T47D (cell line): ENCODE data around the gene TFPI2.

Source experiments
- DNase-seq, 2 experiments: peaks; one replicate each; pipeline versions ENCODE4 v3.0.0 to v3.0.0-alpha.2; 2011 to 2012; ENCODE audit warnings: low read depth in 1 of 2, low spot score in 1 of 2
- JUND ChIP-seq: IDR thresholded peaks from 2 replicates; pipeline ENCODE4 v1.6.1; 2012; ENCODE audit warnings: low read depth
- in situ Hi-C: cut with HindIII; loops from 2 replicates; pipeline ENCODE4 v1.10.0; 2016; ENCODE audit warnings: low sequenced_read_pairs, low pct_unique_long_range_greater_than_20kb

Gene TFPI2

DNA sequence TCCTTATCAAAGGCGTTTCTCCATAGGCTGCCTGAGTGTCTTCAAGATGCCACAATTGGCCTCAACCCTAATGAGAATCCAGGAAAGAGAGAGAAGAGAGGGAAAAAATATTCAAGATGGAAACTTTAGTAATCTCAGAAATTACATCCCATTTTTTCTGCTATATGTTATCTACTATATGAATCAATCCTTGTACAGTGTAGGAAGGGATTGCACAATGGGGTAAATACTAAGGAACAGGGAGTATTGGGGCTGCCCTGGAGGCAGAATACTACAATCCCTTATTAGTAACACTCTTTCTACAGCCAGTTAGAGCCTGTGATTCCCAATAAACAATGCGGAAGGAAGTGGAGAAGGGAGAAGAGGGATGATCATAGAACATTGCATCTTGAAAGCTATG lies 27.9 kb downstream of the TFPI2 start:
- no peak for TF ChIP-seq JUND
- in situ Hi-C loops: no loop called here
- DNase-seq: peak in 1 of 2 experiments; percentile 54

DNA sequence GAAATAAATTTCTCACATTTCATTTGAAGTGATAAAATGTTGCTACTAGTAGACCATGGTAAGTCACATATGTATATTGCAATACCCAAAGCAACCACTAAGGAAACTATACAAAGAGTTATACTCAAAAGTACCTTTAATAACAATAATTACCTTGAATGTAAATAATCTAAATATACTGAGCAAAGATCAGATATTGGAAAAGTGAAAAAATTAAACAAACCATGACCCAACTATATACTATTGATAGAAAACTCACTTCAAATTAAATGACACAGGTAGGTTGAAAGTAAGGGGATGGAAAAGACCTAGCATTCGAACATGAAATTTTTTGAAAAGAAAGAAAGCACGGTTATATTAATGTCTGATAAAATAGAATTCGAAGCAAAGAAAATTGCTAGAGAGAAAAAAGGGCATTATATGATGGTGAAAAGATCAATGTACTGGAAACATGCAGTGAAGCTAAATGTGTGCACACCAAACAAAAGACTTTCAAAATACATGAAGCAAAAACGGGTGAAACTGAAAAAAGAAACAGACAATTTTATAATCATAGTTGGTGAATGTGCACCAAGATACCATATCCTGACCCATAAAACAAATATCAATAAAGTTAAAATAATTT lies 29.1 kb downstream of the TFPI2 start:
- TF ChIP-seq JUND: no peak
- no peak for DNase-seq
- in situ Hi-C loops: no loop called here

DNA sequence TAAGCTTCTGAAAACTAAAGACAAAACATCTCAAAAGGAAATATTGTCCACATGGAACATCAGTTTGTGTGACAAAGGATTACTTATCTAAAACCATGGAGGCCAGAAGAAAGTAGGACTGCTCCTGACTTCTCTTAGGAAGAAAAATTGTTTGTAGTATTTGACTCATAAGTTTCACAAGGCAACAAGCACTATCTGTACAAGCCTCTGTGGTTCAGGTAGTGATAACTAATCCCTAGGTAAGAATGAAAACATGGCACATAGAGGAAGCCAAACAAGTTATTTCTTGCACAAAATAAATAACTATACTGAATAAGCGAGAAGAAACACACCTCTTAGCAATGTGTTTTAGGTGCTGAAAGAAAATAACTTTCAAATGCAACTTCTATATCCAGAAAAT lies 30.3 kb downstream of the TFPI2 start:
- no peak for DNase-seq
- TF ChIP-seq JUND: no peak
- in situ Hi-C loops: no loop called here

DNA sequence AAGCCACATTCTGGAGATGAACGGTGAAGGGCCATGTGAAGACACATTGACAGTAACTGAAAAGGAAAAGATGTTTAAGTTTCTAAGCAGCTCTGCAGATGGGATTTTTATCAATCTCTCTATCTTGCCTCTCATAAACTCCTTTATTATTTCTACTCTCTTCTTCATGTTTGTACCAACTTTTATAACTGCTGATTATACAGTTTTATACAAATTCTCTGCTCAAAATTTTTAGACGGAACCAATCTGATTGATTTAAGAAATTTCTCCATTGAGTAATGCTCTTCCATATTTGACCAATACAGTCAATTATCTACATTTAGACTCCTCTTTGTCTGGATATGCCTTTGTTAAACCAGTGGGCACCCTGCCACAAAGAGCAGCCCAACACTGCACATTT lies 31.7 kb downstream of the TFPI2 start:
- TF ChIP-seq JUND: no peak
- in situ Hi-C loops: no loop called here

DNA sequence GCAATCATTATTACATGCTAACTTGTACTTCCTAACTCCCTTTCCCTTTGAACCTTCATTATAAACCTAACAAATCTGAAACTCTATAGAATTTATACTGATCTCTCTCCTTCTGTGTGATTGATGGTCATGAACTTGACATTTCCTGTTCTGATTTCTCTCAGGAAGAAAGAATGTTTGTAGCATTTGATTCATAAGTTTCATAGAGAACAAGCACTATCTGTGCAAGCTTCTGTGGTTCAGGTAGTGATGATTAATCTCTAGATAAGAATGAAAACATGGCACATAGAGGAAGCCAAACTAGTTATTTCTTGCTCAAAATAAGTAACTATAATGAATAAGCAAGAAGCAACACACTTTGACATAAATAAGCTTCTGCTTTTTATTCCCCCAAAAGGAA lies 34.2 kb downstream of the TFPI2 start:
- no peak for TF ChIP-seq JUND
- in situ Hi-C loops: no loop called here
- DNase-seq: no peak

More for the DNA sequence above, 31.7 kb downstream of the TFPI2 start:
- DNase-seq: no peak

DNA sequence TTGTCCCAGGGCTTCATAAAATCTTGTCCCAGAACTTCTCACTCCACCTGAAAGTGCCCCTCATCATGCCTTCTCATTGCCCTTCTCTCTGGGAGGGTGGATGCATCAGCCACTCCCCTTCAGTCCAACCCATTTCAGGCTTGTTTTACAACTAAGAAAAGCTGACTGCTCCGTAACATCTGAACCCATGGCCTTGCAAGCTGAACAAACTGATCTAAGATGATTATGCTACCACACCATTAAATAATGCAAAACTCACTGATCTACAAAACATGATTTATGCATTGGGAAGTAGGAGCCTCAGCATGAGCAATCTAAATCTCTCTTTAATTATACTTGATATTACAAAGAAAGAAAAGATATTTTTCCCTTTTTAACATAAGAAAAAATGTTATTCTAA lies 34.8 kb downstream of the TFPI2 start:
- DNase-seq: no peak
- no peak for TF ChIP-seq JUND
- in situ Hi-C loops: no loop called here

- in situ Hi-C loops: no loop called here
- no peak for DNase-seq
These were observed 36.1 kb downstream of the TFPI2 start for GRCh38 chr7:93854480-93854879.

GRCh38 chr7:93851536-93851935 lies 39.0 kb downstream of the TFPI2 start:
- no peak for TF ChIP-seq JUND
- in situ Hi-C loops: no loop called here
- no peak for DNase-seq

More at GRCh38 chr7:93854480-93854879, 36.1 kb downstream of the TFPI2 start:
- no peak for TF ChIP-seq JUND

DNA sequence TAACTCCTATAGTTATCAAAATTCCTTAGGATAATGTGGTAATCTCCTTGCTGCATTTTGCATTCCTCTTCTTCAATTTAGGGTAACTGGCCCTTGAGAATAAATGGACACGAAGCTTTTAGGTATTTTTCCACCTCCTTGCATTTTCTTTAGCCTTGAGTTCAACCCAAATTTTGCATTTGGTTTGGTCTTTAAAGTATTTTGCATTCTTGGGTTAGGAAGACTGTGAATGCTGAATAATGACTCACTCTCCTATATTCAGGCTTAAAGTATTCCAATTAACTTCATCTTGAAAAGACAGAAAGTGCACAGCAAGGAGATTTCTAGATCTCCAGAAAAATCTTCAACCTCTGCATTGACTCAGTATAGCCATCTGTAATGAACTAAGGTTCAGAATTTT lies 47.3 kb downstream of the TFPI2 start:
- no peak for DNase-seq
- no peak for TF ChIP-seq JUND
- in situ Hi-C loops: no loop called here

DNA sequence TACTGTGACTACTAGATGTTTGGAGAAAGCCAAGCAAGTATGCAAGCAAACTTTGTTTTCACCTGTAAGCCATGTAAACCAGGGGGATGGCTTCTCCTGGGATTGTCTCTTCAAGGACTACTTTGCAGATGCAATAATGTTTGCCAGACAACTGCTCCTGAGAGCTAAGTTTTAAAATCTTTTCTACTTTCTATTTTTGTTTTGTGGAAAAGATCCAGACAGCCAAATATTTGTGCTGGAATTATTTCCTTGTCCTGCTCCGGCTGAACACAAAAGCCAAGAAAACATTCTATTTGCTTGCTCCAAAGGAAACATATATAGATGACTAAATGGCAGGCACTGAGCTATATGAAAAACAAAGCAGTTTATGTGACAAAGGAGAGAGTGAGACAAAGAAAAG lies 51.6 kb downstream of the TFPI2 start:
- DNase-seq: peak in 1 of 2 experiments; percentile 72
- no peak for TF ChIP-seq JUND
- in situ Hi-C loops: no loop called here

DNA sequence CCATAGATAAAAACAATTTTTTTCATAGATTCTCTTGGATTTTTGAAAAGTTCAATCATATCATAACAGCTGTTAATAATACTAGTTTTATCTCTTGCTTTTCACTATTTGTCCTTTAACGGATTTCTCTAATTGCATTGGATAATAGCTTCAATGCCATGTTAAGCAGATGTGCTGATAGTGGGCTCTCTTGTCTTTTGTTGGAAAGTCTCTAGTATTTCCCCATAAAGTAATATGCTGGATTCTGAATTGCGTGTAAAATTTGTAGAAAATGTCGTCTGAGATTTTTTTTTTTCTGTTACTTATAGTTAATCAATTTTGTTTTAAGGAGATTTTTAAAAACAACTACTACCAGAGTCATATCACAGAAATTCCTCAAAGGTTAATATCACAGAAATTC lies 53.3 kb downstream of the TFPI2 start:
- DNase-seq: no peak
- in situ Hi-C loops: no loop called here
- no peak for TF ChIP-seq JUND

DNA sequence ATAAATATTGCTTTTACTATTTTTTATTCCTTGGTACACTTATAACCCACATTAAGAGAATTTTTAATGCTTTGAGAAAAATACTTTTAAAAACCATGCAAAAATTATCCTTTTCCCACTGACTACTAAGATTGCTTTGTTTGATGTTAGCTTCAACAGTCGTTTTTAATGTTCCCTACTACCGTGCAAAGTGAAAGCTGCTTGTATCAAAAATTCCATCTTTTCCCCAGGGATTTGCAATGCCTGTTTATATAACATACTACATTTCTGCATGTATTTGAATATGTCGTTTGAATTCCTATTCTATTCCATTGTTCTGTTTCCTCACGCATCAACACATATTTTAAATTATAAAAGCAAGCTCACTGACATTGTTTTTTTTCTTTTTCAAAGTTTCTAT lies 54.4 kb downstream of the TFPI2 start:
- peak in 1 of 2 experiments; percentile 42 for DNase-seq
- no peak for TF ChIP-seq JUND
- in situ Hi-C loops: no loop called here

GRCh38 chr7:93835702-93836101 lies 54.9 kb downstream of the TFPI2 start:
- no peak for TF ChIP-seq JUND
- in situ Hi-C loops: no loop called here
- no peak for DNase-seq
